ENCODE measurements around the gene SLC6A19.

SLC6A19 gene

GRCh38 chr5:1203968-1204692 is 2.7 kb downstream of the SLC6A19 start:
- H3K4me3 ChIP-seq (ENCODE audit: low read depth, low read length) = no peak overlapping the region
- DNase-seq (ENCODE audit: low read depth, low spot score) = no peak
- TF ChIP-seq CTCF (IDR thresholded peaks at IDR 0.05; ENCODE audit: low read depth, low read length) = no peak
- in situ Hi-C loops (cut with HindIII; ENCODE audit: low sequenced_read_pairs) = no loop called here

- DNase-seq (ENCODE audit: low read depth, low spot score) = peak; percentile 1
- in situ Hi-C loops (cut with HindIII; ENCODE audit: low sequenced_read_pairs) = no loop called here
- no peak overlapping the region for H3K4me3 ChIP-seq (ENCODE audit: low read depth, low read length)
- peak; percentile 35 for TF ChIP-seq CTCF (IDR thresholded peaks at IDR 0.05; ENCODE audit: low read depth, low read length)
Observed at GRCh38 chr5:1204693-1205242, 3.4 kb downstream of the SLC6A19 start.

GRCh38 chr5:1205255-1206180 is 4.1 kb downstream of the SLC6A19 start:
- no peak for DNase-seq (ENCODE audit: low read depth, low spot score)
- TF ChIP-seq CTCF (IDR thresholded peaks at IDR 0.05; ENCODE audit: low read depth, low read length) = no peak
- in situ Hi-C loops (cut with HindIII; ENCODE audit: low sequenced_read_pairs) = no loop called here
- no peak overlapping the region for H3K4me3 ChIP-seq (ENCODE audit: low read depth, low read length)

GRCh38 chr5:1206521-1207412 is 5.4 kb downstream of the SLC6A19 start:
- no peak for TF ChIP-seq CTCF (IDR thresholded peaks at IDR 0.05; ENCODE audit: low read depth, low read length)
- in situ Hi-C loops (cut with HindIII; ENCODE audit: low sequenced_read_pairs) = no loop called here
- H3K4me3 ChIP-seq (ENCODE audit: low read depth, low read length) = no peak overlapping the region
- no peak for DNase-seq (ENCODE audit: low read depth, low spot score)

GRCh38 chr5:1207555-1207954 is 6.2 kb downstream of the SLC6A19 start:
- no peak for DNase-seq (ENCODE audit: low read depth, low spot score)
- no peak for TF ChIP-seq CTCF (IDR thresholded peaks at IDR 0.05; ENCODE audit: low read depth, low read length)
- H3K4me3 ChIP-seq (ENCODE audit: low read depth, low read length) = no peak overlapping the region
- in situ Hi-C loops (cut with HindIII; ENCODE audit: low sequenced_read_pairs) = no loop called here

Data from astrocyte of the spinal cord (primary cell).